H9 (cell line): ENCODE measurements around the gene GFPT2. TPM values are rescaled to one million over a fixed set of nuclear protein-coding genes. Genes with fewer than 3 reads are reported as not detected.

ENCODE experiments used
- DNase-seq: peaks from one replicate; pipeline ENCODE4 v3.0.0-alpha.2; 2017
- H2AFZ ChIP-seq: one replicate; pipeline ENCODE4 v1.6.1; 2013; ENCODE audit warnings: mild to moderate bottlenecking, low read length, control low read depth, moderate library complexity
- H2AK5ac ChIP-seq: 2 replicates; pipeline ENCODE4 v1.6.1; 2013; ENCODE audit warnings: low read length, control low read depth, mixed read lengths; ENCODE audit not compliant: insufficient read length
- H2BK120ac ChIP-seq: one replicate; pipeline ENCODE4 v1.6.1; 2013; ENCODE audit warnings: low read depth, mild to moderate bottlenecking, low read length, control low read depth, inconsistent platforms; ENCODE audit not compliant: poor library complexity, severe bottlenecking
- H2BK12ac ChIP-seq: 2 replicates; pipeline ENCODE4 v1.6.1; 2013; ENCODE audit warnings: low read length, control low read depth, mixed read lengths, low read depth; ENCODE audit not compliant: insufficient read length
- H2BK15ac ChIP-seq: 2 replicates; pipeline ENCODE4 v1.6.1; 2013; ENCODE audit warnings: low read depth, low read length, control low read depth
- H2BK20ac ChIP-seq: one replicate; pipeline ENCODE4 v1.6.1; 2013; ENCODE audit warnings: low read depth, mild to moderate bottlenecking, low read length, control low read depth, inconsistent platforms; ENCODE audit not compliant: poor library complexity, severe bottlenecking
- H2BK5ac ChIP-seq: 2 replicates; pipeline ENCODE4 v1.6.1; 2013; ENCODE audit warnings: low read length, control low read depth, mixed read lengths; ENCODE audit not compliant: insufficient read length
- H3K14ac ChIP-seq: 2 replicates; pipeline ENCODE4 v1.6.1; 2013; ENCODE audit warnings: low read length, control low read depth; ENCODE audit not compliant: insufficient read depth
- H3K18ac ChIP-seq: 2 replicates; pipeline ENCODE4 v1.6.1; 2013; ENCODE audit warnings: low read depth, mild to moderate bottlenecking, mixed read lengths, low read length, control low read depth; ENCODE audit not compliant: insufficient read length
- H3K23ac ChIP-seq: 2 replicates; pipeline ENCODE4 v1.6.1; 2013; ENCODE audit warnings: low read length, control low read depth, mixed read lengths, low read depth; ENCODE audit not compliant: insufficient read length
- H3K23me2 ChIP-seq: 2 replicates; pipeline ENCODE4 v1.6.1; 2013; ENCODE audit warnings: low read depth, mild to moderate bottlenecking, mixed read lengths, low read length, control low read depth; ENCODE audit not compliant: insufficient read length, poor library complexity, severe bottlenecking
- H3K27ac ChIP-seq: 2 replicates; pipeline ENCODE4 v1.5.1; 2013; ENCODE audit warnings: low read length, control low read depth, mixed read lengths, low read depth; ENCODE audit not compliant: insufficient read length
- H3K27me3 ChIP-seq: 2 replicates; pipeline ENCODE4 v1.6.1; 2013; ENCODE audit warnings: low read length, control low read depth, inconsistent platforms; ENCODE audit not compliant: insufficient read depth
- H3K4ac ChIP-seq: 2 replicates; pipeline ENCODE4 v1.6.1; 2013; ENCODE audit warnings: low read depth, mild to moderate bottlenecking, control low read depth, inconsistent platforms, low read length, moderate library complexity
- H3K4me1 ChIP-seq: 2 replicates; pipeline ENCODE4 v1.6.1; 2013; ENCODE audit warnings: low read length, control low read depth, inconsistent platforms; ENCODE audit not compliant: insufficient read depth
- H3K4me2 ChIP-seq: 2 replicates; pipeline ENCODE4 v1.6.1; 2013; ENCODE audit warnings: low read length, control low read depth, mixed read lengths; ENCODE audit not compliant: insufficient read length, insufficient read depth
- H3K56ac ChIP-seq: 2 replicates; pipeline ENCODE4 v1.6.1; 2013; ENCODE audit warnings: low read depth, mild to moderate bottlenecking, mixed read lengths, low read length, control low read depth; ENCODE audit not compliant: insufficient read length
- H3K79me1 ChIP-seq: 2 replicates; pipeline ENCODE4 v1.6.1; 2013; ENCODE audit warnings: low read depth, mild to moderate bottlenecking, moderate library complexity, low read length, control low read depth, inconsistent platforms; ENCODE audit not compliant: insufficient read depth, poor library complexity, severe bottlenecking
- H3K79me2 ChIP-seq: 2 replicates; pipeline ENCODE4 v1.6.1; 2013; ENCODE audit warnings: low read length, control low read depth, inconsistent platforms; ENCODE audit not compliant: insufficient read depth
- H3K9ac ChIP-seq: 2 replicates; pipeline ENCODE4 v1.6.1; 2013; ENCODE audit warnings: low read length, control low read depth, mixed read lengths; ENCODE audit not compliant: insufficient read length; ENCODE audit errors: extremely low read depth
- H3K9me3 ChIP-seq: one replicate; pipeline ENCODE4 v1.6.1; 2013; ENCODE audit warnings: low read depth, low read length, inconsistent platforms; ENCODE audit not compliant: control insufficient read depth
- H3T11ph ChIP-seq: one replicate; pipeline ENCODE4 v1.6.1; 2013; ENCODE audit warnings: mild to moderate bottlenecking, low read length, control low read depth, inconsistent platforms
- H4K20me1 ChIP-seq: one replicate; pipeline ENCODE4 v1.6.1; 2013; ENCODE audit not compliant: control insufficient read depth, insufficient read length, insufficient read depth
- H4K5ac ChIP-seq: 2 replicates; pipeline ENCODE4 v1.6.1; 2013; ENCODE audit warnings: low read depth, mild to moderate bottlenecking, mixed read lengths, low read length, control low read depth; ENCODE audit not compliant: insufficient read length
- H4K8ac ChIP-seq: replicated peaks from 2 replicates; pipeline ENCODE4 v1.6.1; 2013; ENCODE audit warnings: low read length, control low read depth, mixed read lengths, low read depth; ENCODE audit not compliant: insufficient read length
- H4K91ac ChIP-seq: 2 replicates; pipeline ENCODE4 v1.6.1; 2013; ENCODE audit warnings: low read depth, mild to moderate bottlenecking, moderate library complexity, mixed read lengths, low read length, control low read depth; ENCODE audit not compliant: insufficient read length
- H3K27ac Mint-ChIP-seq, 3 experiments: 2 replicates in 2 of 3; 3 replicates in 1 of 3; pipeline ENCODE4 v1.8.0; 2020 to 2021; ENCODE audit warnings: mixed read lengths in 3 of 3, mild to moderate bottlenecking in 1 of 3, moderate library complexity in 1 of 3
- H3K27me3 Mint-ChIP-seq: 2 replicates; pipeline ENCODE4 v1.8.0; 2021; ENCODE audit warnings: low read depth, mild to moderate bottlenecking, moderate library complexity, mixed read lengths
- H3K36me3 Mint-ChIP-seq, 3 experiments: 2 replicates in 2 of 3; 3 replicates in 1 of 3; pipeline ENCODE4 v1.8.0; 2020 to 2021; ENCODE audit warnings: low read depth in 3 of 3, mixed read lengths in 3 of 3; ENCODE audit not compliant: insufficient read depth in 1 of 3
- H3K4me1 Mint-ChIP-seq, 2 experiments: 2 replicates each; pipeline ENCODE4 v1.8.0; 2020; ENCODE audit warnings: mixed read lengths in 2 of 2
- H3K4me3 Mint-ChIP-seq, 2 experiments: 2 replicates in 1 of 2; 3 replicates in 1 of 2; pipeline ENCODE4 v1.8.0; 2020 to 2021; ENCODE audit warnings: mild to moderate bottlenecking in 2 of 2, mixed read lengths in 2 of 2, moderate library complexity in 1 of 2
- H3K9me3 Mint-ChIP-seq, 2 experiments: 2 replicates in 1 of 2; 3 replicates in 1 of 2; pipeline ENCODE4 v1.8.0; 2020; ENCODE audit warnings: mild to moderate bottlenecking in 2 of 2, mixed read lengths in 2 of 2, moderate library complexity in 1 of 2
- whole genome bisulfite sequencing: extraction: QIAGEN DNeasy Blood & Tissue Kit; methylation state at CpG from one replicate; pipeline ENCODE4 v1.1.7; 2013; ENCODE audit warnings: missing lambda C conversion rate, low lambda C conversion rate, mixed read lengths; ENCODE audit not compliant: insufficient read length; ENCODE audit errors: extremely low coverage; 5-methylcytosine and 5-hydroxymethylcytosine counted together
- total RNA-seq: library from RNA; stranded (reverse); gene quantifications from 2 replicates; pipeline ENCODE4 v1.2.1, GENCODE V29; 2021
- TF ChIP-seq, protein P1 (sequence below): fragments of 200-600 bp; sonication (generic); conservative IDR thresholded peaks from 3 replicates; pipeline ENCODE4 v1.8.0; 2021; ENCODE audit warnings: antibody characterized with exemption, mild to moderate bottlenecking

GFPT2 gene
- total RNA-seq, 1 experiment from 2014 or later = 89.8 TPM

DNA sequence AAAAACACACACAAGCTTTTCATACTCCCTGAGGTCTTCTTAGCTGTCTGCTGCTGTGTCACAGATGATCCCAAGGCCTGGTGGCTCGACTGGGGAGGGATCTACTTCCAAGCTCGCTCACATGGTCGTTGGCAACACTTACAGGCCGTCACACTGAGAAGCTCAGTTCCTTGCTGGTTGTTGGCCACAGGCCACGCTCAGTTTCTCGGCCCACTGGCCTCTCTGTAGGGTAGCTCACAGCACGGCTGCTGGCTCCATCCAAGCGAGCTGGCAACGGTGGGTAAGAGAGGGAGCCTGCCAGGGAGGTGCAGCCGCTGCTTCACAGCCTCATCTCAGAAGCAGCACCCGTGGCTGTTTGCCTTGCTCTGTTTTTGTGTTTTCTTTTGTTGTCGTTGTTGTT, 43.8 kb upstream of the GFPT2 start:
- H3K27ac Mint-ChIP-seq = no peak overlapping the region
- no peak for DNase-seq

More for the DNA sequence above, 43.8 kb upstream of the GFPT2 start:
- Histone ChIP-seq H3K14ac (no peak overlapping the region), H3K9me3 (no peaks in the 10 kb centered on the region), H3K56ac (no peak overlapping the region), H3T11ph (no peak overlapping the region), H3K4me1 (no peaks in the 10 kb centered on the region), H3K27me3 (no peaks in the 10 kb centered on the region), H3K18ac (no peak overlapping the region), H2BK12ac (no peak overlapping the region), H3K4me2 (no peak overlapping the region), H2BK120ac (no peak overlapping the region), H4K20me1 (no peaks in the 10 kb centered on the region), H4K91ac (no peak overlapping the region), H3K9ac (no peak overlapping the region), H3K23ac (no peak overlapping the region), H2AFZ (no peak overlapping the region), H3K4ac (no peak overlapping the region), H3K79me2 (no peaks in the 10 kb centered on the region), H2BK15ac (no peak overlapping the region), H2BK5ac (no peak overlapping the region), H2BK20ac (no peak overlapping the region), H2AK5ac (no peak overlapping the region), H3K79me1 (no peaks in the 10 kb centered on the region), H3K27ac (no peak overlapping the region), H3K23me2 (no peaks in the 10 kb centered on the region), H4K8ac (no peak overlapping the region), H4K5ac (no peak overlapping the region)
- peaks cover 4% of the 10 kb centered on the region for H3K27me3 Mint-ChIP-seq
- TF ChIP-seq, protein P1, sequence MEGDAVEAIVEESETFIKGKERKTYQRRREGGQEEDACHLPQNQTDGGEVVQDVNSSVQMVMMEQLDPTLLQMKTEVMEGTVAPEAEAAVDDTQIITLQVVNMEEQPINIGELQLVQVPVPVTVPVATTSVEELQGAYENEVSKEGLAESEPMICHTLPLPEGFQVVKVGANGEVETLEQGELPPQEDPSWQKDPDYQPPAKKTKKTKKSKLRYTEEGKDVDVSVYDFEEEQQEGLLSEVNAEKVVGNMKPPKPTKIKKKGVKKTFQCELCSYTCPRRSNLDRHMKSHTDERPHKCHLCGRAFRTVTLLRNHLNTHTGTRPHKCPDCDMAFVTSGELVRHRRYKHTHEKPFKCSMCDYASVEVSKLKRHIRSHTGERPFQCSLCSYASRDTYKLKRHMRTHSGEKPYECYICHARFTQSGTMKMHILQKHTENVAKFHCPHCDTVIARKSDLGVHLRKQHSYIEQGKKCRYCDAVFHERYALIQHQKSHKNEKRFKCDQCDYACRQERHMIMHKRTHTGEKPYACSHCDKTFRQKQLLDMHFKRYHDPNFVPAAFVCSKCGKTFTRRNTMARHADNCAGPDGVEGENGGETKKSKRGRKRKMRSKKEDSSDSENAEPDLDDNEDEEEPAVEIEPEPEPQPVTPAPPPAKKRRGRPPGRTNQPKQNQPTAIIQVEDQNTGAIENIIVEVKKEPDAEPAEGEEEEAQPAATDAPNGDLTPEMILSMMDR = no peak
- peaks cover 0 to 6% (median 0%) of the 10 kb centered on the region in 3 experiments; a peak in 2 of 7 replicates for H3K36me3 Mint-ChIP-seq
- peaks cover 0 to 4% of the 10 kb centered on the region in 2 experiments; a peak in 1 of 4 replicates for H3K4me1 Mint-ChIP-seq
- H3K4me3 Mint-ChIP-seq = no peak overlapping the region
- whole genome bisulfite sequencing = no CpG with 5 or more reads among the region's 12 CpGs
- peaks cover 7% of the 10 kb centered on the region in 2 experiments; a peak in 3 of 5 replicates for H3K9me3 Mint-ChIP-seq
